ENCODE results near the gene TOGARAM1. TPM values are rescaled to one million over a fixed set of nuclear protein-coding genes. Genes with fewer than 3 reads are reported as not detected.

Gene TOGARAM1
- total RNA-seq, 6 experiments from 2014 or later, result 7.5 to 13.7 (median 9.3) TPM

DNA sequence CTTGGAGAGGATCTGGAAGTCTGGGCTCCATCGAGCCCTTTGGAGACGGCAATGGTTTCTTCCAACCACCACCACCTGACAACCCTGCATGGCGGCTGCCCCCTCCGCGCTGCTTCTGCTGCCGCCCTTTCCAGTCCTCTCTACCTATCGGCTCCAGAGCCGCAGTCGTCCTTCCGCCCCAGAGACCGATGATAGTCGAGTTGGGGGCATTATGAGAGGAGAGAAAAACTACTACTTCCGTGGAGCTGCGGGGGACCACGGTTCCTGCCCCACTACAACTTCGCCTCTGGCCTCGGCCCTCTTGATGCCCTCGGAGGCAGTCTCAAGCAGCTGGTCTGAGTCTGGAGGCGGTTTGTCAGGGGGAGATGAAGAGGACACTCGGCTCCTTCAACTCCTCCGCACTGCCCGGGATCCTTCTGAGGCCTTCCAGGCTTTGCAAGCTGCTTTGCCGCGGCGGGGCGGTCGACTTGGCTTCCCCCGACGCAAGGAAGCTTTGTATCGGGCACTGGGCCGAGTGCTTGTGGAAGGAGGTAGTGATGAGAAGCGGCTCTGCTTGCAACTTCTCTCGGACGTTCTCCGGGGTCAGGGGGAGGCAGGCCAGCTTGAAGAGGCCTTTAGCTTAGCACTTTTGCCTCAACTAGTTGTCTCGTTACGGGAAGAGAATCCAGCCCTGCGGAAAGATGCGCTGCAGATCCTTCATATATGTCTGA is 499 bp downstream of the TOGARAM1 start:
- no peaks in the 10 kb centered on the region for H3K9me3 Mint-ChIP-seq
- no peak overlapping the region for H3K27ac Mint-ChIP-seq
- TF ChIP-seq, protein P1, sequence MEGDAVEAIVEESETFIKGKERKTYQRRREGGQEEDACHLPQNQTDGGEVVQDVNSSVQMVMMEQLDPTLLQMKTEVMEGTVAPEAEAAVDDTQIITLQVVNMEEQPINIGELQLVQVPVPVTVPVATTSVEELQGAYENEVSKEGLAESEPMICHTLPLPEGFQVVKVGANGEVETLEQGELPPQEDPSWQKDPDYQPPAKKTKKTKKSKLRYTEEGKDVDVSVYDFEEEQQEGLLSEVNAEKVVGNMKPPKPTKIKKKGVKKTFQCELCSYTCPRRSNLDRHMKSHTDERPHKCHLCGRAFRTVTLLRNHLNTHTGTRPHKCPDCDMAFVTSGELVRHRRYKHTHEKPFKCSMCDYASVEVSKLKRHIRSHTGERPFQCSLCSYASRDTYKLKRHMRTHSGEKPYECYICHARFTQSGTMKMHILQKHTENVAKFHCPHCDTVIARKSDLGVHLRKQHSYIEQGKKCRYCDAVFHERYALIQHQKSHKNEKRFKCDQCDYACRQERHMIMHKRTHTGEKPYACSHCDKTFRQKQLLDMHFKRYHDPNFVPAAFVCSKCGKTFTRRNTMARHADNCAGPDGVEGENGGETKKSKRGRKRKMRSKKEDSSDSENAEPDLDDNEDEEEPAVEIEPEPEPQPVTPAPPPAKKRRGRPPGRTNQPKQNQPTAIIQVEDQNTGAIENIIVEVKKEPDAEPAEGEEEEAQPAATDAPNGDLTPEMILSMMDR (IDR thresholded peaks at IDR 0.05), result no peak
- no peak overlapping the region for H3K4me3 Mint-ChIP-seq
- H3K36me3 Mint-ChIP-seq (ENCODE audit: low read depth), result peaks cover 10% of the 10 kb centered on the region
- no peaks in the 10 kb centered on the region; the same call in 1 of the 2 replicates for H3K27me3 Mint-ChIP-seq (ENCODE audit: insufficient read depth)
- peaks cover 53% of the 10 kb centered on the region for H3K4me1 Mint-ChIP-seq (ENCODE audit: low read depth)
- DNase-seq, result peak; percentile 11

DNA sequence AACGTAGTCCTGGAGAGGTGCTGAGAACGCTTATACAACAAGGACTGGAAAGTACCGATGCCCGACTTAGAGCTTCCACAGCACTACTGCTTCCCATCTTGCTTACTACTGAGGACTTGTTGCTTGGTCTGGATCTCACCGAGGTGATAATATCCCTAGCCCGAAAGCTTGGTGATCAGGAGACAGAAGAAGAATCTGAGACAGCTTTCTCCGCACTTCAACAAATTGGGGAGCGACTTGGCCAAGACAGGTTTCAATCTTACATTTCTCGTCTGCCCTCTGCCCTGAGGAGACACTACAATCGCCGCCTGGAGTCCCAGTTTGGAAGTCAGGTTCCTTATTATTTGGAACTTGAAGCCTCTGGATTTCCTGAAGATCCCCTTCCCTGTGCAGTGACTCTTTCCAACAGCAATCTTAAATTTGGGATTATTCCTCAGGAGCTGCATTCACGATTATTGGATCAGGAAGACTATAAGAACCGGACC is 1.1 kb downstream of the TOGARAM1 start:
- no peak overlapping the region for H3K4me3 Mint-ChIP-seq
- H3K9me3 Mint-ChIP-seq, result no peaks in the 10 kb centered on the region
- H3K27me3 Mint-ChIP-seq (ENCODE audit: insufficient read depth), result no peaks in the 10 kb centered on the region; the same call in 1 of the 2 replicates
- H3K4me1 Mint-ChIP-seq (ENCODE audit: low read depth), result peaks cover 57% of the 10 kb centered on the region
- DNase-seq, result no peak
- H3K36me3 Mint-ChIP-seq (ENCODE audit: low read depth), result peaks cover 10% of the 10 kb centered on the region
- no peak overlapping the region for H3K27ac Mint-ChIP-seq
- TF ChIP-seq, protein P1 (IDR thresholded peaks at IDR 0.05), result 0 out of 2 replicates have a peak, but pooled peaks have one; percentile 4

GRCh38 chr14:44963775-44964380 is 1.9 kb downstream of the TOGARAM1 start:
- Mint-ChIP-seq H3K27ac (peak overlapping the region; percentile 32), H3K27me3 (ENCODE audit: insufficient read depth) (no peaks in the 10 kb centered on the region; the same call in 1 of the 2 replicates), H3K4me3 (no peak overlapping the region), H3K9me3 (no peaks in the 10 kb centered on the region), H3K4me1 (ENCODE audit: low read depth) (peaks cover 61% of the 10 kb centered on the region), H3K36me3 (ENCODE audit: low read depth) (peaks cover 15% of the 10 kb centered on the region)
- peak; percentile 2 for DNase-seq
- TF ChIP-seq, protein P1 (IDR thresholded peaks at IDR 0.05), result no peak

- H3K4me3 Mint-ChIP-seq, result peak overlapping the region; percentile 76; the same call in 1 of the 2 replicates
Measured at GRCh38 chr14:44966601-44967336, 4.8 kb downstream of the TOGARAM1 start.

DNA sequence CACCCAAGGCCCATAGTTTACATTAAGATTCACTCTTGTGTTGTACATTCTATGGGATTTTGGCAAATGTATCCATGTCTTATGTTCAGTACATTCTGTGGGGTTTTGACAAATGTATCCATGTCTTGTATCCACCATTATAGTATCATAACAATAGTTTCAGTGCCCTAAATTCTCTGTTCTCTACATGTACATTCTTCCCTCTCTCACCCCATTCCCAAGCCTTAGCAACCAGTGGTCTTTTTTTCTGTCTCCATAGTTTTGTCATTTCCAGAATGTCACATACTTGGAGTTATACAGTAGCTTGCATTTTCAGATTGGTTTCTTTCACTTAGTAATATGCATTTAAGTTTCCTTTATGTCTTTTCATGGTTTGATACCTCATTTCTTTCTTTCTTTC is 6.7 kb downstream of the TOGARAM1 start:
- H3K36me3 Mint-ChIP-seq (ENCODE audit: low read depth), result peaks cover 42% of the 10 kb centered on the region
- no peaks in the 10 kb centered on the region; the same call in 1 of the 2 replicates for H3K9me3 Mint-ChIP-seq
- H3K27ac Mint-ChIP-seq, result no peak overlapping the region
- no peak for DNase-seq
- H3K4me1 Mint-ChIP-seq (ENCODE audit: low read depth), result peaks cover 76% of the 10 kb centered on the region
- 0 out of 2 replicates have a peak overlapping the region, but pooled peaks have one; percentile 3 for H3K4me3 Mint-ChIP-seq
- TF ChIP-seq, protein P1 (IDR thresholded peaks at IDR 0.05), result no peak
- H3K27me3 Mint-ChIP-seq (ENCODE audit: insufficient read depth), result no peaks in the 10 kb centered on the region; the same call in 1 of the 2 replicates

More at GRCh38 chr14:44966601-44967336, 4.8 kb downstream of the TOGARAM1 start:
- H3K27me3 Mint-ChIP-seq (ENCODE audit: insufficient read depth), result no peaks in the 10 kb centered on the region; the same call in 1 of the 2 replicates
- H3K36me3 Mint-ChIP-seq (ENCODE audit: low read depth), result peaks cover 41% of the 10 kb centered on the region
- no peaks in the 10 kb centered on the region; the same call in 1 of the 2 replicates for H3K9me3 Mint-ChIP-seq
- no peak for DNase-seq
- H3K4me1 Mint-ChIP-seq (ENCODE audit: low read depth), result peaks cover 74% of the 10 kb centered on the region
- 0 out of 2 replicates have a peak overlapping the region, but pooled peaks have one; percentile 30 for H3K27ac Mint-ChIP-seq
- TF ChIP-seq, protein P1 (IDR thresholded peaks at IDR 0.05), result no peak
